ENCODE results near the gene TMC1. TPM values are rescaled to one million over a fixed set of nuclear protein-coding genes. Genes with fewer than 3 reads are reported as not detected.
A peak's percentile ranks its signal among the peaks of the same experiment; 100 is the strongest.

The TMC1 gene
- total RNA-seq, 1 donor from 2014 or later, result not detected

GRCh38 chr9:72554221-72554641 lies 32.8 kb downstream of the TMC1 start:
- Histone ChIP-seq H3K4me3 (no peak overlapping the region), H3K36me3 (no peaks in the 10 kb centered on the region), H3K4me1 (no peaks in the 10 kb centered on the region), H3K9me3 (no peaks in the 10 kb centered on the region), H3K27me3 (no peaks in the 10 kb centered on the region), H3K27ac (peak overlapping the region; percentile 49)
- intact Hi-C loops (cut with DNase I), result no loop called here
- peak; percentile 50 for ATAC-seq
- TF ChIP-seq, protein P1, sequence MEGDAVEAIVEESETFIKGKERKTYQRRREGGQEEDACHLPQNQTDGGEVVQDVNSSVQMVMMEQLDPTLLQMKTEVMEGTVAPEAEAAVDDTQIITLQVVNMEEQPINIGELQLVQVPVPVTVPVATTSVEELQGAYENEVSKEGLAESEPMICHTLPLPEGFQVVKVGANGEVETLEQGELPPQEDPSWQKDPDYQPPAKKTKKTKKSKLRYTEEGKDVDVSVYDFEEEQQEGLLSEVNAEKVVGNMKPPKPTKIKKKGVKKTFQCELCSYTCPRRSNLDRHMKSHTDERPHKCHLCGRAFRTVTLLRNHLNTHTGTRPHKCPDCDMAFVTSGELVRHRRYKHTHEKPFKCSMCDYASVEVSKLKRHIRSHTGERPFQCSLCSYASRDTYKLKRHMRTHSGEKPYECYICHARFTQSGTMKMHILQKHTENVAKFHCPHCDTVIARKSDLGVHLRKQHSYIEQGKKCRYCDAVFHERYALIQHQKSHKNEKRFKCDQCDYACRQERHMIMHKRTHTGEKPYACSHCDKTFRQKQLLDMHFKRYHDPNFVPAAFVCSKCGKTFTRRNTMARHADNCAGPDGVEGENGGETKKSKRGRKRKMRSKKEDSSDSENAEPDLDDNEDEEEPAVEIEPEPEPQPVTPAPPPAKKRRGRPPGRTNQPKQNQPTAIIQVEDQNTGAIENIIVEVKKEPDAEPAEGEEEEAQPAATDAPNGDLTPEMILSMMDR (IDR thresholded peaks at IDR 0.05), result no peak
- DNase-seq, result no peak

- Histone ChIP-seq H3K27me3 (no peaks in the 10 kb centered on the region), H3K36me3 (no peaks in the 10 kb centered on the region), H3K9me3 (no peaks in the 10 kb centered on the region), H3K27ac (no peak overlapping the region), H3K4me3 (no peak overlapping the region), H3K4me1 (no peaks in the 10 kb centered on the region)
- TF ChIP-seq, protein P1 (IDR thresholded peaks at IDR 0.05), result no peak
- intact Hi-C loops (cut with DNase I), result no loop called here
- peak; percentile 75 for ATAC-seq
- no peak for DNase-seq
These were observed 36.1 kb downstream of the TMC1 start for GRCh38 chr9:72557549-72557948.

DNA sequence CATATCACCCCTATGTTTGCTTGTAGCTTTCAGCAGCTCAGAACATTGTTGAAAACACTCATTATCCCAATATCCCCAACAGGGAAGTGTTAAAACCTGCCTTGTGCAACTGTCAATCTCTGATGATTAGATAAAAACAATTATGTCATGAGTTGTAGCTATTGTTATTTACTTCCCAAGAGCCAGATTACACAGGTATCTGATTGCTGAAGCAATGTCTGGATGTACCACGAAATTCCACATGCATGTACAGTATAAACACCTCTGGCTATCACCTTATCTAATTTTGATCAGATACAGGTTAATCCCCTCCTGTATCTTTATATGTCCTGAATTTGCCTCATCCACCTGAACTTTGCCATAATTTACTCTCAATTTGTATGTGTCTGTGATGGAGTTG lies 38.7 kb downstream of the TMC1 start:
- ATAC-seq (no peak), DNase-seq (no peak)
- H3K9me3 ChIP-seq, result no peaks in the 10 kb centered on the region
- no peak overlapping the region for H3K4me3 ChIP-seq
- TF ChIP-seq, protein P1 (IDR thresholded peaks at IDR 0.05), result no peak
- no peaks in the 10 kb centered on the region for H3K27me3 ChIP-seq
- intact Hi-C loops (cut with DNase I), result no loop called here
- no peak overlapping the region for H3K27ac ChIP-seq
- no peaks in the 10 kb centered on the region for H3K4me1 ChIP-seq
- H3K36me3 ChIP-seq, result no peaks in the 10 kb centered on the region

- Histone ChIP-seq H3K4me3 (no peak overlapping the region), H3K27ac (no peak overlapping the region), H3K36me3 (no peaks in the 10 kb centered on the region), H3K9me3 (no peaks in the 10 kb centered on the region), H3K27me3 (no peaks in the 10 kb centered on the region), H3K4me1 (no peaks in the 10 kb centered on the region)
- TF ChIP-seq, protein P1 (IDR thresholded peaks at IDR 0.05), result no peak
- ATAC-seq, result no peak
- no peak for DNase-seq
- intact Hi-C loops (cut with DNase I), result no loop called here
These were observed 42.4 kb downstream of the TMC1 start for GRCh38 chr9:72563806-72564205.

GRCh38 chr9:72564479-72565281 lies 43.3 kb downstream of the TMC1 start:
- no peaks in the 10 kb centered on the region for H3K27me3 ChIP-seq
- TF ChIP-seq, protein P1 (IDR thresholded peaks at IDR 0.05), result no peak
- intact Hi-C loops (cut with DNase I), result no loop called here
- H3K27ac ChIP-seq, result no peak overlapping the region
- ATAC-seq, result peak; percentile 69
- no peak overlapping the region for H3K4me3 ChIP-seq
- H3K4me1 ChIP-seq, result no peaks in the 10 kb centered on the region
- no peaks in the 10 kb centered on the region for H3K9me3 ChIP-seq
- DNase-seq, result no peak
- no peaks in the 10 kb centered on the region for H3K36me3 ChIP-seq
